Stimulated activated CD4-positive, alpha-beta T cell treated with anti-CD3 and anti-CD28 coated beads, Interleukin-1b, Interleukin-23, amount 100 ng/mL, for 48 hours (primary cell): ENCODE data around the gene BCORL1.

Source experiments
- DNase-seq: peaks from one replicate; pipeline ENCODE4 v3.0.0-alpha.2; 2020

BCORL1 gene

DNA sequence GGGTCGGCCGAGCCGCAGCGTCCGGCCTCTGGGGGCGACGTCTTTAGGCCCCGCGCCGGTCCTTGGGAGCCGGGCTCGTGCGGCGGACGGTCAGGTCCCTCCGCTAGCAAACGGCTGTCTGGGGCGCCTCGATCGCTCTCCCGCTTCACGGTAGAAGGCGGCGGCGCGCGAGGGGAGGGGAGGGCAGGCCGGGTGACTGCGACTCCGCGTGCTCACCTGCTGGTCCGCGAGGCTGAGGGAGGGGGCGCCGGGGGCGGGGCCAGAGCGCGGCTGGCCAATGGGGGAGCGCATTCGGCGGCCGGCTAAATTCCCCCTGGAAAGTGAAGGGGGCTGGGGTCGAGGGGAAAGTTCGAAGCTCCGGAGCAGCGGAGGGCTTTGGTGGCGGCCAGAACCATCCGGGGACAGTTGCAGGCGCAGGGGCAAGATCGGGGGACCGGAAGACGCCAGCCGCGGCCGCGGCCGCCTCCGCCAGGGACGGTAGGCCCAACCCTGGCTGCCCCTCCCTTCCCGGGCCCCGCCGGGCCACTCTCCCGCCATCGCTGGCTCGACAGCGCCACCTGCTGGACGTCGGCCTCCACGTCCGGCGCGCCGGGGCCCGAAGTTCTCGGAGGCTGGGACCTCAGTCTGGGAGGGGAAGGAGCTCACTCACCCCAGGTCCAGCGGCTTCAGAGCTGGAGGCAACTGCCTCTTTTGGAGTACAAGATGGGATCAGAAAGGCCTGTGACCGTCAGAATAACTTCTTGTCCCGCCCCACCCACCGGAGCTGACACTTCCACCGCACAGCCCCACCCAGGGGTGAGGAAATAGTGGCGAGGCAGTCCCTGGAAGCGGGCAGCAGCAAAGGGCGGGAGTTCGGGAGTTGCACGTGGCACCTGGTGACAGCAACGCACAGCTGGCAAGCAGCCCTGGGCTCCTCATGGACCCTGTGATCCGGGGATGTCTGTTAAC, 78.0 kb downstream of the BCORL1 start:
- DNase-seq = peak; percentile 78

DNA sequence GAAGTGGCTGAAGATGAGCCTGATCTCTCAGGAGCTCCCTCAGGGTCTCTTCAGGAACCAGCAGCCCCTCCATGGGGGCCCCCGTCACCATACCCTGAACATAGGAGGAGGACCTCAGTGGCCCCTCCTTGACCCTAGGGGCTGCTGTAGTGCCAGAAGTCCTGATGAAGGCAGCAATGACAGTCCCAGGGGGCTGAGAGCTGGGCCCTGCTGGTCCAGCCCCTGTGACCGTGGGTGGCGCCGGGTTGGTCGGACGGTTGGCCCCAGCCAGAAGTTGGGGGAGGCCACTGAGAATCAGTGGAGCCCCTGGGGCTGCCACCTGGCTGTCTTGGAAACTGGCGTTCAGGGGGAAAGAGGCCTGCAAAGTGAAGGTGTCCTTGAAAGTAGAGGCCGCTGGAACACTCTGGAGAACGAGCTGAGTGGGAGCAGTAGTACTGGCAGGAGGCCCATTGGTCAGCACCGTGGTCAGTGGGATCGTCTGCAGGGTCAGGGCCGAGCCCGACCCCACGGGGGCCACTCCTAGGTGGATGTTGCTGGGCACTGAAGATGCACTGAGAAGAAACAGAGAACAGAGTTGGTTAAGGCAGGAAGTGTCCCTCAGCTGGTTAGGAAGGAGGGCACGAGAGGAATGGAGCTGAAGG, 84.7 kb downstream of the BCORL1 start:
- DNase-seq = no peak

DNA sequence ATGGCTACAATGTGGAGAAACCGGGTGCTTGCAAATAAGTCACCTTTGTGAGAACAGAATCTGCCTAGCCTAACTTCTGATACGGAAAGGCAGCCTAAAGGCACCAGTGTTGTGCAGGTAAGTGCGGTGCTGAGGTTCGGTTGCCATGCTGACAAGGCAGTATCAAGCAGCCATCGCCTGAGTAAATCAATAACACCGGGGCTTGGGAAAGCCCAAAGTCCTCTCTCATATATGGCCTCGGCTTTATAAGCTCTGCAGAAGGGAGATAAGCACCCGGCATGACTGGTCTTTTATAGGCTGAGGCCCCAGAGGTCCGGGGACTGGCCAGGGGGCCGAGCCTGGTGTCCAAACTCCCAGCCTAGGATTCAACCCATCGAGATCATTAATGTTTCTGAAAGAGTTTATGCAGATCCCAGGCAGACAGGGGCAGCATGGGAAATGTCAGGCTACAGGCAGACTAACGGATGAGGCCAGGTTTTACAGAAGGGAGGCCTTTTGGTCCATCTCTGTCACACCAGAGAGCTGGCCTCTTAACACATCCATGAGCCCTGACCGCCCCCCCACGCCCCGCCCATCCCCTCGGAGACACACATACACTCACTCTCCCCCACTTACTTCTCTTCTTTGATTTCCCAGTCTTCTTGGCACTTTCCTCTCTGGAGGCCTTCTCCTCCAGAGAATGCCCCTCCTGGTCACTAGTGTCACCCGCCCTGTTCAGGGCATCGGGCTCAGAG, 89.3 kb downstream of the BCORL1 start:
- no peak for DNase-seq

DNA sequence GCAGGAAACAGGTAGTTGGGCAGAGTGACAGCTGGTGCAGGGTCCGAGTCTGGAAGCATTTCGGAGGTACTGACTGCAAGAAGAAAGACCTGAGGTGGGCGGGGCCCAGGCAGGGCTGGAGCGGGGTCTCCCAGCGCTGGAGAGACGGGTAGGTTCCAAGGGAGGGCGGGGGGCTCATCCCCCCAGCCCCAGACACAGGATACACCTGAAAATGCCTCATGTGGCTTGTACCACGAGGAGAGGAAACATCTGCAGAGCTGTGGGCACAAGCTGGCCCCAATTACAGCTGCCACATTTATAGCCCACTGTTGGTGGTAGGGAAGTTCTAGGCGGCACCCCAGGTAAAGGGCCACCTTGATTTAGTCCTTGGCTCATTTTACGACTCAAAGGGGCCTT, 89.9 kb downstream of the BCORL1 start:
- DNase-seq = no peak

DNA sequence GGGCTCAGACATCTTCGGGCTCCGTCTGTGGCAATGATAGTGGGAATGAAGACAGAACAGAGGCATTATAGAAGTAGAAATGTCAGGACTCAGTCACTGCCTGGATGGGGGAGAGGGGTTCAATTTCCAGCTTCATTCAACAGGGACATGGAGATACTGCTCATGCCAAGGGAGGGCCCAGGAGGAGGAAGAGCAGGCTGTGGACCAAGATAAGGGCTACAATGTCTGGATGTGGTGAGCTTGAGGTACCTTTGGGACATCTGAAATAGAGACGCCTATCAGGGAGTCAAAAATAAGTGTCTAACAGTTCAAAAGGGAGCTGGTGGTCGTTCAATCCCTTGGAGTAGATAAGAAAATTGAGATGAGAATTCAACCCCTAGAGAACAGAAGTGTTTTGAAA, 93.3 kb downstream of the BCORL1 start:
- no peak for DNase-seq

DNA sequence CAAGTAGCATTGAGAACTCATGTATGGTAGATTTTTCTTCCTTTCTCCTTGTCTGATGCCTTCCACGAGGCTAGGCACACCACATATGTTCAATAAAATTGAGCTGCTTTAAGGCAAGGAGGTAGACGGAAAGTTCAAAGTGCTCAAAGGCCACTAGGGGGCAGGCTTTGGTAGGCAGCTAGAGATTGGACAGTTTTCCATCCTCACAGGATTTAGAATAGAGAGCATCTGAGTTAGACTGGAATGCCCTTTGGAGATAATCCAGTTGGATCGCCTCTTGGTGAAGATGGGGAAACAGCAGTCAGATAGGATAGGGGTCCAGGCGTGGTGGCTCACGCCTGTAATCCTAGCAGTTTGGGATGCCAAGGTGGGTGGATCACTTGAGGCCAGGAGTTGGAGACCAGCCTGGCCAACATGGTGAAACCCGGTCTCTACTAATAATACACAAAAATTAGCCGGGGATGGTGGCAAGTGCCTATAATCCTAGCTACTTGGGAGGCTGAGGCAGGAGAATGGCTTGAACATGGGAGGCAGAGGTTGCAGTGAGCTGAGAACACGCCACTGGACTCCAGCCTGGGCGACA, 97.5 kb downstream of the BCORL1 start:
- DNase-seq = peak; percentile 50

DNA sequence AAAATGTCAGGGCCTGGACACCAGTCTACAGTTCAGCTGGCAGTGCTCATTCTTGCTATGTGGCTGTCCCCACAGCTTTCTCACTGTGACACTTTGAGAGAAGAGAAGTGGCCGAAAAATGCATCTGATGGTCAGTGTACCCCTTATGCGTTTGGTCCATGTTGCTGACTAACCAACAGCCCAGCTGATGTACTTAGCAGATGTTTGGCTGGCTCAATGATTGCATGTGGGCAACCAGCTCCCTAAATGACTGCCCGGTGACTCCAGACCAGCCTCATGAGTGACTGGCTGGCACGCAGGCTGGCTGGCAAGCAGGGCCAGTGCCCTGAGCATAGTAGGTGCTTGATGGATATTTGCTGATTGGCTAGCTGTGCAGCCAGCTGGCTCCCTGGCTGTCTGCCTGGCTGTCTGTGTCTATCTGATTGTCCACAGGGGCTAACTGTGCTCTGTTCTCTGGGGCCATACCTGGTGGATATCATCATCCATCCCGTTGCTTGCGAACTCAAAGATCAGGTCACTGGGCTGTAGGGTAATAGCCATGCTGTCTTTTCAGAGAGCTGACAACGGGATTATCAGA, 98.4 kb downstream of the BCORL1 start:
- DNase-seq = no peak

DNA sequence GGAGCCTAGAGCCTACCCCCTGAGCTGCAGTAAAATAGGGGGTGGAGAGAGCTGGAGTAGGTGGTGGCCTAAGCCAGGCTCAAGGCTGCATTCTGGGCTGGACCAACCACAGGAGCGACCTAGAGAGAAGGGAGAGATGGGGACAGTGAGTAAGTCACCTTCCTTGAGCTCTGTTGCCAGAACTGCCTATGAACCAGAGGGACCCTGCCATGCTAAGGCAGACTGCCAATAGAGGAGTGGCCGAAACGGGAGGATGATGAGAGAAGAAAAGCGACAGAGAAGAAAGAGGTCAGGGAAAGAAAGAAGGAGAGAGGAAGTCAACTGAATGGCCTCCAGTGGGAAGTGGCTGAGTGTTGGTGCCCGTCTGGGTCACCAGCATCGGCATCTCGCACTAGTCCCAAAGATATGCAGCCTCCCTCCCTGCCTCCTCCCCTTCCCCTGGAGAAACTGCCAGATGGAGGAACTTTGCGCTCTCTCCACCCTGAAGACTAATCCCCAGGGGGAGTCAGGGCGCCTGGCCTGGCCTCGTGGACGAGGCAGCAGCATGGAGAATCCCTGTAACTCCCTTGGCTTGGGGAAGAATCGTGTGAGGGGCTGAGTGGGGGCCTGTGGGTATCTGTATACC, 99.1 kb downstream of the BCORL1 start:
- DNase-seq = no peak

DNA sequence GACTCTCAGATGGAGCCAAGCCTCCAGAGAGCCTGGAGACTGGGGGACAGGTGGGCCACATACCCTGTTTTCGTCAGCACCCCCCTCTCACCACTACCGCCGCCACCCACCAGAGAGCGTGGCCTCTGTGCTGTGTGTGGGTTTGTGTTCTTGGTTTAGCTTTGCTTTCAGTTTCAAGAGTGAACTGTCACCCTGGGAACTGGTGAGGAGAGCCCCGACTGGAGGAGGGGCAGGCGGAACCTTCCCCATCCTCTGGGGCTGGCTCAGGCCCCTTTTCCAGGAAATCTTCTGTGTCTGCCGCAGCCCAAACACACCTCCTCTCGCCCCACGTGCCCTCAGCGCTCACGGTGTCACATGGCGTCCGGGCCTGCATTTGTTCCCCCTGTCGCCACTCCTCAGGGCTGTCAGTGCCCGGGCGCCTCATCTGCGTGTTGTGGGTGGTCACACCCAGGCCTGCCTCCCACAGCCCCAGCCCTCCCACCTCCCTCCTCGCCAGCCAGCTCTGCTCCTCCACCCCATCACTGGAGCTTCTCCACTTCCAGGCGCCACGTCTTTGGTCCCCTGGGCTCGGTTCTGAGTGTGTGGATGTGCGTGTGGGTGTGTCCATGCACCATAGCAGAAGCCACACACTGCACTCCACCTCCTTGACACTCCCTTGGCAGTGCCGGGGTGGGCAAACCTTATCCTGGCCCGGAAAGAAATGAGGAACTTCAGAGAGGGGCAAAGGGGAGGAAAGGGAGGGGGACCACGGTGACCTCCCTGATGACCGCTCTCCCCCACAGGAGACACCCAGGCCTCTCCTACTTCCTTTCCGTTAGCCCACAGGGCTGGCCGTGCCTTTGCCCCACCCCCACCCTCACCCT, 100.0 kb downstream of the BCORL1 start:
- peak; percentile 84 for DNase-seq

DNA sequence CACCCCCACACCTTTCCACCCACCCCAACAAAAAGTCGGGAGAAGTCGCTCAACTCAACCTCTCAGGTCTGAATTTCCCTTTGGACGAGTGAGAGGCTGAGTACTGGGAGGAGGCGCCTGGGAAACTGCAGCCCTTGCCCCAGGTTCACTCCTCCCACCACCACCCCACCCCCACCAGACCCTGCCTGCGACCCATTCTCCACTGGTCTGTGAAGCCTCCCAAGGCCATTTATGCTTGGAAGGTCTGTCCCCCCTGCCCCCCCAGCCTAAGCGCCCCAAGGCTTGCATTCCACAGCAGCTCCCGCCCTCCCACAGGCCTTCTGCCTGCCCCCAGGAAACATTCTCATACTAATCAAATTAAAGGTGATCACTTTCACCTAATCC, 100.7 kb downstream of the BCORL1 start:
- DNase-seq = no peak

DNA sequence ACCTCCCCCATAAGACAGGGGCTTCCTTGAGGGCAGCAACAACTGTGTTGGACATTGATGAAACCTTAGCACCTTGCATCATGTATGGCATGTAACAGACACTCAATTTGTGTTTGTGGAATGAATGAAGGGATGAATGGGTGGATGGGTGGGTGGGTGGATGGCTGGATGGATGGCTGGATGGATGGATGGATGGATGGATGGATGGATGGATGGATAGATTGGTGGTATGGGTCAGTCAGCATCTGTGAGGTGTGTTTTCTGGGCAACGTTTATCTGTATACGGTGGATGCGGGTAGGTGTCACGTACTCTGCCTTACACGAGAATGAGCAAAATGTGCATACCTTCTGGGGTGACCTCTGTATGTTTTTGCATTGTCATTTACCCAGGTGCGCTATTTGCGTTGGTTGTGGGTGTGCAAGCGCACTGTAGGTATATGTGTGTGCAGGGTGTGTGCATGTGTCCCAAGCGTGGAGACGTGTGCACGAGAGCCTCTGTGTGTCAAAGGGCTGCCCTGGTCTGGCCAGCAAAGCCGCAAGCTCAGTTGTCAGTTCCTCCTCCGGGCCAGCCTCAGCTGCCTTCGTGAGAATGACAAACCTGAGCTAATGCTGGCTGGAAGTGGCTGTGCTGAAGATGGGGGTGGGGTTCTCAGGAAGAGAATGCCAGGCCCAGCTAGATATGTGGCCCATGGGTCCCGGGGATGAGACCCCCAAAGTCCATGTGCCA, 101.4 kb downstream of the BCORL1 start:
- no peak for DNase-seq

DNA sequence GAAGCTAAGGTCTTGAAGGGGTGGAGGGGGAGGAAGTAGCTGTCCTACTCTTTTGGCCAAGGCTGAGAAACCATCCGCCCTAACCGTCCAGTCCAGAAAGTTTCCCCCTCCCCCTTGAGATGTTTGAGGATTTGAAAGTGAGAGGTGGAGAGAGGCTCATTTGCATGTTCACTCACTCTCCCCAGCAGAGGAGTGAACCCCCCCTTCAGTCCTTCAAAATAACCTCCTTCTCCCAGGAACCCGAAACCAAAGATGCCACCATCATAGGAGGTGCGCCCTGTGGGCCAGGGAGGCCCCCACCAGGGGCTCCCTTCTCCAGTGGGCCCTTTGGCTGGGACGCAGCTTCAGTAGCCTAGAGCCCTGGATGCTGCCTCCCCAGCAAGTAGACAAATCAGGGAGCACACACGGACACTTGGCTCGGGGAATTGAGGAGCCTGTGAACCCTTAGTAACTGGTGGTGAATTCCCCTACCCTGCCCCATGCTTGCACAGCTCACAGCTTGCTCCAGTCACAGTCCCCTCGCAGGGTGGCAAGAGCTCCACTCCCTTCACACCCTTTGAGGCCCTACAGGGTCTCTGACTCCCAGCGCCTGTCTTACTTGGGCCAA, 102.3 kb downstream of the BCORL1 start:
- no peak for DNase-seq

DNA sequence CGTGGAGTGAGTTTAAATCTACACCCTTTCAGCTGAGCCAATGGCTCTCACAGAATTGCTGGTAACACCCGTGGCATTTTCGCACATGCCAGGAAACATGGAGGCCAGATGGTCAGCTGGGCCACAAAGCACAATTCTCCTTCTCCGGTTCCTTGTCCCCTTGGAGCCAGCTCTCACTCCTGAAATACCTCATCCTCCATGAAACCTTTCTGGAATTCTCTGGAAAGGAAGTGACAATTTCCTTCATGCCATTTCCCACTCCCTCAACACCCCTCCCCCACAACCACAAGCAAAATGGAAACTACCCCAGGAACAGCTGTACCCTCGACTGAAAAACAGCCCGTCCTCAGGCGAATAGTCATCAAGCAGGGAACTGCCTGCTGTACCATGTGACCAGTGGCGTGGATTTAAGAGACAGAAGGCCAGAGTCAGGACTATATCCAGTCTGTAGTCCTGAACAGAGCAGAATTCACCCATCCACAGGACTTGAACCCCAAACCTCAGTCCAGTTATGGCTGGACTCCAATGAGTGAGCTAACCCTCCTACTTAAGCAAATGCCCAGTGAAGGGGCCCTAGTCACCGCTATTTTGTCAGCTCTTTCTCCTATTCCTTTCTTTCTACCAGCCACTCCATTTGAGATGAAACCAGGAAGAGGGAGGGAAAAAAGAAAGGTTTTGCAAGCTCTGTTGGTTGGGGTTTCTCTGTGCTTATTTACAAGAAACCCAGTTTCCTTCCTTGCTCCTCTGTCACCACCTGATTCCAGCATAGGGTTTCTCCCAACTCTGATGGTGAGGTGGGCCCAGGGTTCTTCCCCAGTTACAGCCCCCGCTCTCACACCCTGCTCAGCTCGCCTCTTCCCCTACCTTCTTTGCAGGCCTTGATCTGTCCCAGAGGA, 103.4 kb downstream of the BCORL1 start:
- DNase-seq = no peak

DNA sequence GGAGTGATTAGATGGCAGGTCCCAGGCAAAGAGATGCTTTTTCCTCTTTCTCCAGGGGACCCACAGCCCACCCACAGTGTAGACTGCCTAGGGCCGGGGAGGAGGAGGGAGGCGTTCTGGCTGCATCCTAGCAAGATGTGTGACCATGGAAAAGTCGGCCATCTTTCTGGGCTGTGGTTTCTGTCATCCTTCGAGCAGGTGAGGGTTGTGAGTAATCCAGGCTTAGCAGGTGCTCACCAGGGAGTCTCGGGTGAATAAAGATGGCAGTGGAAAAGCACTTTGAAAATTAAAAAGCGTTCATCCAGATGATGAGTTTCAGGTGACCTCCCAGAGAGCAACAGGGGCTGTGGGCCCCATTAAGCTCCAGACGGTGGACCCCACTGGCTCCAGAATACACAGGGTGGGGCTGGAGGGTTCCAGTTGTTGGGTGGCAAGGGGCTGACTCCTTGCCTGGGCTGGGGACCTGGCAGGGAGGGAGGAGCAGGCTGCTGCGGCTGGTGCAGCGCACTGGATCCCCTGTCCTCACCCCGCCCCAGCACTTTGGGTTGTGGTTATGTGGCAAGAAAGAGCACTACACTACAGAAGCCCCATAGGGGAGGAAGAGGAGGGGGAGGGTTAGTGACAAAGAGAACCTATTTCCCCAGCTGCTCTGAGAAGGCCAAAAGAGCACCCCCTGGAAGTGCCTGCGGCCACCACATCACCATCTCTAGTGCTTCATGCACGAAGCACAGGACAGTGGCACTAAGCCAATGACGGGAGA, 104.2 kb downstream of the BCORL1 start:
- DNase-seq = peak; percentile 71

DNA sequence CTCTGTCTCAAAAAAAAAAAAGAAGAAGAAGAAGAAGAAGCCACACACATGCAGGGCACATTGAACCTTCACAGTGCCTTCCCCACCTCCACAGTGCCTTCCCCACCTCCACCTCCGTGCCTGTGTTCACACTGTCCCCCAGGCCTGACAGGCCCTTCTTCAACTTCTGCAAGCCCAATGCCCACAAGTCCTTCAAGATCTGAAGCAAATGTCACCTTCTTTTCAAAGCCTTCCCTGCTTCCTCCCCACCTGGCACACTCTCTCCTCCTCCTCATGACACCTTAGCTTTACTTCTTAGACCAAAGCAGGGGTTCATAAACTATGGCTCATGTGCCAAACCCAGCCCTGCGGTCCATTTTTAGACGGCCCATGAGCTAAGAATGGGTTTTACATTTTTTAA, 107.9 kb downstream of the BCORL1 start:
- DNase-seq = no peak

DNA sequence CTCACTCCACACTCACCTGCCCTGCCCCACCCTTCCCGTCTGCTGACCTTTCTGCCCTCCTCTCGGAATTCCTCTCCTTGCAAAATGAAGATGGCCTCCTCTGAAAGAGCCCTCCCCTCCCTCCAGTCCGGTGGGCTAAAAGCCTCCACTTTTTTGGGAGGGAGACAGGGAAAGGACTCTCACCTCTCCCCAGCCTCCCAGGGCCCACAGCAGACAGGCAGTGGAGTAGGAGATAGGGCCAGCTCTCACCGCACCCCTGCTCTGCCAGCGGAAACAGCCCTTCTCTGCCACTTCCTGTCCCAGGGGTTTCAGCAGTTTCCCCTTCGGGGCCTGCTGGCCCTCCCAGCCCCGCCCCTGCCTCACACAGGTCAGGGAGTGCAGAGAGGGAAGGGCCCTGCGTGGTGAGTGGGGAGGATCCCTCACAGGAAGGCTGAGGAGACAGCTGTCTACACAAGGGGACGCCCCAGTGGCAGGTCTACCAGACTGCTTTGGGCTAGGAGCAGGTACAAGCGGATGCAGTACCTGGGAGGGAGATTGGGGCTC, 109.6 kb downstream of the BCORL1 start:
- peak; percentile 89 for DNase-seq

DNA sequence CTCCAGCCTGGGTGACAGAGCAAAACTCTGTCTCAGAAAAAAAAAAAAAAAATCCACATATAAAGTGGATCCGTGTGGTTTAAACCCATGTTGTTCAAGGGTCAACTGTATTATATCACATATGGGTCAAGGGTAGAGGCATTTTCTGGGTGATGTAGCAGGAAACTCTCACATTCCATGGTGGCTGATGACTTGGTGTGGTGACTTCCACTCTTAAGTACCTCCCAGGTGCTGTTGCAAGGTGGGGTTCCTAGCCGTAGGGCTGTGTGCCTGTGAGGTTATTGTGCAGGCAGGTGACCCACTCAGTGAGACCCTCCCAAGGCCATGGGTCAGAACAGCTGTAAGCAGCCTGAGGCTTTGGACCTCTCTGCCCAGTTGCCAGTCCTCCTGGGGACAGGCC, 110.8 kb downstream of the BCORL1 start:
- DNase-seq = no peak

DNA sequence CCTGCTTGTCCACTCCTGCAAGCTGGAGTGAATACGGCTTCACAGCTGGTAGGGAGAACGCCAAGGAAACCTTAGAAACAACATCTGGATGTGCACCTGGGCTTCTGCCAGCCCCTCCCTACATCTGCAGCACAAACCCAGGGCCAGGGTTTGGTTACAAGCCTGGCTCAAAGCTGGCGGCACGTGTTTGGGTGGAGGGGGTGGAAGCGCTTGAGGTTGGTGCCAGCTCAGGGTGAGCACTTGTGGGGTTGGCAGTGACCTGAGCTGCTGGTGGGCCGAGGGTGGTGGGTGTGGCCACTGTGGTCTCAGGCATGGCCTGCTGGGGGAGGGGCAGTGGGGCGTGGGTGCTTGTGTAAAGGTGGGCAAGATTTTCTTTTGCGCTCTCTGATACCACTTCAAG, 112.3 kb downstream of the BCORL1 start:
- DNase-seq = no peak
